Cardiac fibroblast (primary cell): ENCODE results near the gene ACTR6.
A peak's percentile ranks its signal among the peaks of the same experiment; 100 is the strongest.
"Not testable (repeated sequence)": the region's sequence is repeated elsewhere in the genome, so short reads cannot be mapped to it uniquely, and the experiment has no call there.

Experiments
- DNase-seq, 2 donors: peaks; one replicate each; pipeline versions ENCODE4 v3.0.0 to v3.0.0-alpha.2; 2010; ENCODE audit warnings: low read depth in 2 of 2
- H3K4me3 ChIP-seq, 2 donors: replicated peaks in 1 of 2; 1 replicate in 1 of 2; 2 replicates in 1 of 2; pipeline ENCODE4 v1.5.1; 2011; ENCODE audit warnings: low read depth in 2 of 2, low read length in 2 of 2, mild to moderate bottlenecking in 2 of 2, moderate library complexity in 1 of 2
- TF ChIP-seq, protein P1 (sequence below): IDR thresholded peaks from one replicate; pipeline ENCODE4 v1.5.1; 2011; ENCODE audit warnings: low read depth, mild to moderate bottlenecking, low read length, inconsistent platforms

The ACTR6 gene

DNA sequence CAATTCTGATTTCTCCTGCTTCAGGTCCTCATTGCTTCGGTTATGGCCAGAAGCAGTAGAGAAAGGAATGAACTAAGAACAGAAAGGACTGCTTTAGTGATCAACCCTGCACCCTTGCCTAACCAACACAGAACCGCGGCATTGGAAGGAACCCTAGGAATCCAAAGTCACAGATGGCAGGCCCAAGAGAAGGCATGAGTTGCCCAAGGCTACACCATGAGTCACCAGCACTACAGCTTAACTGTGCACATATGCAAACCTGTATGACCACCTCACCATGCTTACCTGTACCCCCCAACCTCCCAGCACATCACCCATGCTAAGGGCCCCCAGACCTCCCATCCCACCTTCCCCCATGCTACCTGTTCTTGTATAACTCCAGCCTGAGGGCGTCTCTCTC is 32.1 kb upstream of the ACTR6 start:
- DNase-seq, result no peak
- H3K4me3 ChIP-seq, result no peak overlapping the region
- TF ChIP-seq, protein P1, sequence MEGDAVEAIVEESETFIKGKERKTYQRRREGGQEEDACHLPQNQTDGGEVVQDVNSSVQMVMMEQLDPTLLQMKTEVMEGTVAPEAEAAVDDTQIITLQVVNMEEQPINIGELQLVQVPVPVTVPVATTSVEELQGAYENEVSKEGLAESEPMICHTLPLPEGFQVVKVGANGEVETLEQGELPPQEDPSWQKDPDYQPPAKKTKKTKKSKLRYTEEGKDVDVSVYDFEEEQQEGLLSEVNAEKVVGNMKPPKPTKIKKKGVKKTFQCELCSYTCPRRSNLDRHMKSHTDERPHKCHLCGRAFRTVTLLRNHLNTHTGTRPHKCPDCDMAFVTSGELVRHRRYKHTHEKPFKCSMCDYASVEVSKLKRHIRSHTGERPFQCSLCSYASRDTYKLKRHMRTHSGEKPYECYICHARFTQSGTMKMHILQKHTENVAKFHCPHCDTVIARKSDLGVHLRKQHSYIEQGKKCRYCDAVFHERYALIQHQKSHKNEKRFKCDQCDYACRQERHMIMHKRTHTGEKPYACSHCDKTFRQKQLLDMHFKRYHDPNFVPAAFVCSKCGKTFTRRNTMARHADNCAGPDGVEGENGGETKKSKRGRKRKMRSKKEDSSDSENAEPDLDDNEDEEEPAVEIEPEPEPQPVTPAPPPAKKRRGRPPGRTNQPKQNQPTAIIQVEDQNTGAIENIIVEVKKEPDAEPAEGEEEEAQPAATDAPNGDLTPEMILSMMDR, result no peak

DNA sequence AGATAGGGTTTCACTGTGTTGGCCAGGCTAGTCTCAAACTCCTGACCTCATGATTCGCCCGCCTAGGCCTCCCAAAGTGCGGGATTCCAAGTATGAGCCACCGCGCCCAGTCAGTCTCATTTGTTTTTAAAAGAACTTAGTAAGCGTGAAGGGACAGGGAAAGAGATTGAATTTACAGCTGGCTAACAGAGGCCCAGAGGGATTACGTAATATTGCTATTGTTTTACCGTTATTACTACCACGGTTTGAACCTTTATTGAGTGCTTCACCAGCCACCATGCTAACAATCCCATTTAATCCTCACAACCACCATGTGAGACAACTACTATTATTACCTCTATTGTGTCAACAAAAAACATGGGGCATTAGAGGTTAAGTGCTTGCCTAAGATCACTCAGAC is 31.3 kb upstream of the ACTR6 start:
- no peak overlapping the region for H3K4me3 ChIP-seq
- TF ChIP-seq, protein P1, result no peak
- no peak for DNase-seq

DNA sequence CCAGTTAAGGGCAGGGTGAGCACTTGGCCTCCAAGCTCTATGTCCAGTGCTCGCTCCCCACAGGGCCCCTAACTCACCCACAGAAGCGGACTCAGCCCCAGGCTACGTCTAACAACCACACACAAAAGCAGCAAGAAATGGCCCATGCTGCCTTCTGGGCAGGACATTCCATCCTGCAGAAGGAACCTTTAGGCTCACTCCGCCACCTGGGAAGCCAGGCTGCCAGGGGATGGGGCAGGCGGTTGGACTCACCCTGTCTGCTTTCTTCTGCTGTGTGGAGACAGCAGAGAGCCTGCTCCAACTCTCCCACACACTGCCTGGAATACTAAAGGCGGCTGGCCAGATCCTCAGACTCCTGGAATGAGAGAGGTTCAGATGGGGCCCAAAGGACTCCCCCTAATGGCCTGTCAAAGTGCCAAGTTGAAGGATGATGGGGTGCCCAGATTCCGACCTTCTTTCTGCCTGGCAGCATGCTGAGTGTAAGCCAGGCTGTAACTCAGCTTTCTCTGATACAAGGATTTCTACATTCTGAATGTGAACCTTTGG is 30.2 kb upstream of the ACTR6 start:
- TF ChIP-seq, protein P1, result no peak
- no peak overlapping the region for H3K4me3 ChIP-seq
- DNase-seq, result peak in 1 of 2 donors; percentile 32

DNA sequence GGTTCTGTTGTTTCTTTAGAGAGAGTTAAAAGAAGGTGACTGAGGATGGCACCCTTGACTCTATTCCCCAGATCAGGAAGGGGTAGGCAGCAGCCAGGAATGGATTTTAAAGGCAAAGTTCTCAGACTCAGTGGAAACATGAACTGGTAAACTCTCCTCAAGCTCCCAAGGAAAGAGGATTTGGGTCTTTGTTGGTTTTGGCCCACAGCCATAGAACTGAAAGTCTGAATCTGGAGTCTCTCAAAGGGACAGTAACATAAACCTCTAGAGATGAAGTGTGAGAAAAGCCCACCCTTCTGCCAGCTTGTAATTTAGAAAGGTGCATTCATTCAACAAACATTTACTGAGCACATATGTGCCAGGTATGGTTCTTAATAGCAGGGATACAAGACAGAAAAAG is 29.4 kb upstream of the ACTR6 start:
- no peak overlapping the region for H3K4me3 ChIP-seq
- TF ChIP-seq, protein P1, result no peak
- DNase-seq, result peak in 1 of 2 donors; percentile 21

DNA sequence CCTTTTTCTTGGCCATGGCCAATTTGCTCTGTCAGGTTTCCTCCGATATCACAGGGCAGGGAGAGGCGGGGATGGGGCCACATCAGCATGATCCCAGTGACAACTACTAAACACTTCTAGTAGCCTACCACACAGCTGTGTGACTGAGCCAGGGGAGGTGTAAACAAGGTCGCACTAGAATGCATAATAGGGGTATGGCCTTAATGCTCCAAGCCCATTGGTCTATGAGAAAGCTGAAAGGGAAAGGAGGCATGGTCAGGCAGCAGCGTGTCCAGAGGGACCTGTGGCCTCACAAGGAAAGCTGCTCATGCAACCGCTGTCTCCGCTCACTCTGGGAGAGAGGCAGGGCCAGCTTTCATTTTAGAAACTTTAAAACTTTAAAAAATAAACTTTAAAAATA is 27.5 kb upstream of the ACTR6 start:
- TF ChIP-seq, protein P1, result no peak
- H3K4me3 ChIP-seq, result no peak overlapping the region
- no peak for DNase-seq

DNA sequence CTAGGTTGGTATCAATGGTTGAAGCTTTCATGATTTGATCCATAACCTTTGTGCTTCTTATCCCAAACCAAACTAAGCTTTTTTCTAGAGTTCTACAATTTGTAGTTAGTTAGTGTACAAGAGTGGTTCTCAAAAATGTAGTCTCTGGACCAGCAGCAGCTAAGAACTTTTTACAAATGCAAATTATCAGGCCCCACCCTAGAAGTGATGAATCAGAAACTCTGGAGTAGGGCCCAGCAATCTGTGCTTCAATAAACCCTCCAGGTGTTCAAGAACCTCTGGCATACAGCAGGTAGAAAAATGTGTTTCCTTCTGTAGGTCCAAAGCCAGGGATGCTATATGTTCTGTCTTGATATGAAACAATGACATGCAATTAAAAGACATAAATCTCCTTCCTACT is 26.1 kb upstream of the ACTR6 start:
- TF ChIP-seq, protein P1, result no peak
- no peak for DNase-seq
- H3K4me3 ChIP-seq, result no peak overlapping the region

DNA sequence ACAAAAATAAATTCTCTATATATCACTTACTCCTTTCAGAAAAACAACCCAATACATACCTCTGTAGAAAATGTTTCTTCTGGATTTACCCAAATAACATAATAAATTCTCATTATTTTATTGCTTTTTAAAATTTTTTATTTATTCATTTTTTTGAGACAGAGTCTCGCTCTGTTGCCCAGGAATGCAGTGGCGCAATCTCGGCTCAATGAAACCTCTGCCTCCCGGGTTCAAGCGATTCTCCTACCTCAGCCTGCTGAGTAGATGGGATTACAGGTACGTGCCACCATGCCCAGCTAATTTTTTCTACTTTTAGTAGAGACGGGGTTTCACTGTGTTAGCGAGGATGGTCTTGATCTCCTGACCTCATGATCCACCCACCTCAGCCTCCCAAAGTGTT is 24.1 kb upstream of the ACTR6 start:
- not testable (repeated sequence) for H3K4me3 ChIP-seq, DNase-seq
